AG10803 (cell line): ENCODE measurements around the gene PAM.

Experiments used
- DNase-seq: peaks from one replicate; pipeline ENCODE4 v3.0.0; 2010; ENCODE audit warnings: low read depth
- H3K4me3 ChIP-seq: 2 replicates; pipeline ENCODE4 v1.5.1; 2011; ENCODE audit warnings: mild to moderate bottlenecking, low read length, control low read depth
- CTCF ChIP-seq: conservative IDR thresholded peaks from 2 replicates; pipeline ENCODE4 v1.5.1; 2011; ENCODE audit warnings: mild to moderate bottlenecking, low read length, control low read depth, inconsistent platforms

Gene PAM

GRCh38 chr5:102924963-102925362, 169.9 kb downstream of the PAM start:
- no peak overlapping the region for H3K4me3 ChIP-seq
- no peak for TF ChIP-seq CTCF
- no peak for DNase-seq

- no peak overlapping the region for H3K4me3 ChIP-seq
- no peak for DNase-seq
- no peak for TF ChIP-seq CTCF
Measured at GRCh38 chr5:102927007-102927406, 171.9 kb downstream of the PAM start.

GRCh38 chr5:102930244-102930643, 175.1 kb downstream of the PAM start:
- no peak for TF ChIP-seq CTCF
- no peak overlapping the region for H3K4me3 ChIP-seq
- no peak for DNase-seq

GRCh38 chr5:102931085-102931725, 176.1 kb downstream of the PAM start:
- no peak overlapping the region for H3K4me3 ChIP-seq
- no peak for TF ChIP-seq CTCF
- DNase-seq, result no peak

GRCh38 chr5:102932781-102933180, 177.7 kb downstream of the PAM start:
- no peak for TF ChIP-seq CTCF
- no peak for DNase-seq
- no peak overlapping the region for H3K4me3 ChIP-seq

- DNase-seq, result no peak
- no peak overlapping the region for H3K4me3 ChIP-seq
- TF ChIP-seq CTCF, result no peak
Measured at GRCh38 chr5:102933316-102933715, 178.2 kb downstream of the PAM start.

GRCh38 chr5:102933721-102934459, 178.8 kb downstream of the PAM start:
- TF ChIP-seq CTCF, result no peak
- no peak for DNase-seq
- H3K4me3 ChIP-seq, result no peak overlapping the region
